CD4-positive, alpha-beta memory T cell (primary cell): ENCODE results near the gene PALM3. TPM values are rescaled to one million over a fixed set of nuclear protein-coding genes. Genes with fewer than 3 reads are reported as not detected.
A peak's percentile ranks its signal among the peaks of the same experiment; 100 is the strongest.

Experiments
- CTCF ChIA-PET: fragments of 350-600 bp; sonication (Branson Sonifier 250); formaldehyde crosslinking; loops from one replicate; lab custom pipeline; 2021; ENCODE audit warnings: inconsistent platforms; ENCODE audit not compliant: partially characterized antibody; lab: Charles Lee
- POLR2A ChIA-PET: fragments of 350-600 bp; sonication (Branson Sonifier 250); formaldehyde crosslinking; loops from one replicate; lab custom pipeline; 2021; ENCODE audit not compliant: partially characterized antibody; lab: Charles Lee
- DNase-seq, 5 donors: peaks; one replicate each; pipeline versions ENCODE4 v3.0.0 to v3.0.0-alpha.2; 2020 to 2022; ENCODE audit warnings: mixed read lengths in 1 of 5
- H3K27ac ChIP-seq: one replicate; pipeline ENCODE4 v1.7.0; 2013; ENCODE audit warnings: low read depth, low read length
- H3K27me3 ChIP-seq: 2 replicates; pipeline ENCODE4 v1.7.0; 2013; ENCODE audit warnings: mild to moderate bottlenecking, low read length, moderate library complexity; ENCODE audit not compliant: insufficient read depth
- H3K36me3 ChIP-seq: 2 replicates; pipeline ENCODE4 v1.7.0; 2013; ENCODE audit warnings: mild to moderate bottlenecking, low read length, moderate library complexity; ENCODE audit not compliant: insufficient read depth
- H3K4me1 ChIP-seq: 2 replicates; pipeline ENCODE4 v1.7.0; 2013; ENCODE audit warnings: mild to moderate bottlenecking, low read length, moderate library complexity; ENCODE audit not compliant: insufficient read depth
- H3K4me3 ChIP-seq, 2 donors: one replicate each; pipeline ENCODE4 v1.7.0; 2013; ENCODE audit warnings: low read length in 2 of 2, mild to moderate bottlenecking in 1 of 2
- H3K9me3 ChIP-seq, 2 donors: one replicate each; pipeline ENCODE4 v1.7.0; 2013; ENCODE audit warnings: low read length in 2 of 2, control low read depth in 1 of 2; ENCODE audit not compliant: control insufficient read depth in 1 of 2
- H3K27ac Mint-ChIP-seq, 7 donors: one replicate each; pipeline ENCODE4 v1.8.0; 2020 to 2021; ENCODE audit warnings: mixed read lengths in 7 of 7, mild to moderate bottlenecking in 6 of 7, inconsistent platforms in 3 of 7, moderate library complexity in 3 of 7
- H3K27me3 Mint-ChIP-seq, 2 donors: one replicate each; pipeline ENCODE4 v1.8.0; 2020 to 2021; ENCODE audit warnings: mixed read lengths in 2 of 2
- H3K36me3 Mint-ChIP-seq, 2 donors: one replicate each; pipeline ENCODE4 v1.8.0; 2020 to 2021; ENCODE audit warnings: mixed read lengths in 2 of 2, inconsistent platforms in 1 of 2, mild to moderate bottlenecking in 1 of 2
- H3K4me1 Mint-ChIP-seq, 4 donors: one replicate each; pipeline ENCODE4 v1.8.0; 2020 to 2021; ENCODE audit warnings: mixed read lengths in 4 of 4, mild to moderate bottlenecking in 1 of 4
- H3K4me3 Mint-ChIP-seq, 8 donors: one replicate each; pipeline ENCODE4 v1.8.0; 2020 to 2021; ENCODE audit warnings: mixed read lengths in 8 of 8, mild to moderate bottlenecking in 7 of 8, moderate library complexity in 6 of 8, inconsistent platforms in 3 of 8
- H3K9me3 Mint-ChIP-seq, 8 donors: one replicate each; pipeline ENCODE4 v1.8.0; 2020 to 2021; ENCODE audit warnings: mixed read lengths in 8 of 8, mild to moderate bottlenecking in 5 of 8, inconsistent platforms in 3 of 8, moderate library complexity in 1 of 8
- intact Hi-C: fragments of 100-400 bp; cut with micrococcal nuclease; formaldehyde crosslinking; loops from one replicate; pipeline ENCODE4 v1.15.1; 2023
- polyA plus RNA-seq, 2 donors: library from polyadenylated mRNA; unstranded; fragments of 300-500 nt; fragmentation: Illumina TruSeq; gene quantifications; one replicate each; pipeline ENCODE4 v1.2.3, GENCODE V29; 2021
- total RNA-seq, 2 experiments: library from RNA; stranded (reverse); gene quantifications; one replicate each; pipeline ENCODE4 v1.2.3, GENCODE V29; 2021

The PALM3 gene
- total and polyA plus RNA-seq, 4 experiments from 2014 or later: not detected

DNA sequence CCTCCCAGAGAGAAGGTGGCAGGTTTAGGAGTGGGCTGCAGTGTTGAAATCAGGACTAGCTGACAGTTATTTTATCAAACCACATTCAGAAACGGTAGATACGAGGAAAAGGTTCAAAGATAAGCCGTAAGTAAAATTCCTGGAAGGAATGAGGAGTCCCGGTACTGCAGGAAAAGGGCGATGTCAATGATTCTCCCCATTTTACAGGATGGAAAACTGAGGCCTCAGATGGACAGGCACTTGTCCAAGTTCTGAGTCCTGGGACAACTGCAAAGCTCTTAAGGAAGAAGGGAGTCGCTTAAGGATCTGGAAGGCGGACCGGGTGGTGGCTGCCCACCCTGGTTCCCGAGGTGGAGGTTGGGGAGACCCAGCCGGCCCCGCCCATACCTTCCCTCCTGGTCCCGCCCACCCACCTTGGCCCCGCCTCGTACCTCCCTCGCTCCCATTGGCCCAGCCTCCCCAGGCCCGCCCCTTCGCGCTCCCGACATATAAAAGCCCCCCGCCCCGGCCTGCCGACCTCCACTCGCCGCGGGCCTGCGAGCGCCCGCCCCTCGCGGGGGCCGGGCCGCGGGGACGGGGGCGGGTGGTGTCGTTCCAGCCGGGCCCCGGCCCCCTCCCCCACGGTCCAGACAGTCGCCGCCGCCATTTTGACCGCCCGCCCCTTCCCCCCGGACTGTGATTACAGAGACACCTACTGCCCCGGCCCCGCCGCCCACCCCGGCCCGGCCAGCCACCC is 56.4 kb downstream of the PALM3 start:
- H3K27me3 Mint-ChIP-seq: peaks cover 0 to 2% of the 10 kb centered on the region in 2 donors

DNA sequence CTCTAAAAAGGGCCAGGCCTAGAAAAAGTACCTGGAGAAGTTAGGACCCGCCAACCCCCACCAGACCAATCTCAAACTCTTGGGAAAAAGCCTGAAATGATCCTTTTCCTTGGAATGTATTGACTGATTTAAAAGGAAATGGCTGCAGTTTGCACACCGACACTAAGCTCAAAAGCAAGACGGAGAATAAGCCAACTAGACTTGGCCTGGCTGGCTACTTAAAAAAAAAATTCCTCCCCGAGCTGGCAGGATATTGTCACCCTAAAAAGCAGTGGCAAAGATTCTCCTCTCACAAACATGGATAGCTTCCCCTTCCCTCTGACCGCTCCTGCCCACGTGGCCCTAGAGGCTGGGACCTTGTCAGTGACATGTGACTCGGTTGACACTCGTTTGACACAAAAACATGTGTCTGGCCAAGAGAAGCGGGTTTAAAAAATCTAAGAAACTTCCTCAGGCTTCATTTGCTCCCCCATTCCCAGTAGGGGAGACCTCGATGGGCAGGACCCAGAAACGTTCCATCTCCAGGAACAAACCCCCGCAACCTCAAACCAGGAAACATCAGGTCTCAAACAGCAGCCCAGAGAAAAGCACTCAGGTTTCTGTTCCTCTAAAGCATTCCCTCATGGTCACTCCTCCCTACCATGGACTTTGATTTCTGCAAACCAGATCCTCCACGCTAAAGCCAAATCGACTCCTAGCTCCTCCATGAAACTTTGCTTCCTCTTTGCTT is 57.1 kb downstream of the PALM3 start:
- Histone ChIP-seq H3K27me3 (no peaks in the 10 kb centered on the region), H3K4me3 (peak overlapping the region; percentile 33 to 82), H3K4me1 (peaks cover 62% of the 10 kb centered on the region), H3K36me3 (no peaks in the 10 kb centered on the region), H3K9me3 (no peaks in the 10 kb centered on the region), H3K27ac (peak overlapping the region; percentile 99)
- intact Hi-C loops: no loop called here
- DNase-seq: peak in 1 of 5 donors; percentile 11
- Mint-ChIP-seq H3K9me3 (peaks cover 0 to 2% (median 0%) of the 10 kb centered on the region in 8 donors), H3K4me1 (peaks cover 36 to 67% (median 50%) of the 10 kb centered on the region in 4 donors), H3K27me3 (peaks cover 0 to 2% of the 10 kb centered on the region in 2 donors), H3K4me3 (peak overlapping the region; percentile 49 to 87 (median 76)), H3K36me3 (peaks cover 3 to 9% of the 10 kb centered on the region in 2 donors), H3K27ac (peak overlapping the region; percentile 94 to 100 (median 97))
- ChIA-PET CTCF (interaction anchor here (1.2 to 6.0 kb wide), 7 partner anchors 12 to 52 kb away, joined by 3 to 43 read pairs (median 4); partner anchors contain the start of gene IL27RA), POLR2A (interaction anchor here (0.7 to 8.0 kb wide), 14 partner anchors 9 to 123 kb away, joined by 3 to 225 read pairs (median 5); partner anchors contain the start of genes DCAF15, IL27RA and RLN3)

More for the DNA sequence above, 56.4 kb downstream of the PALM3 start:
- H3K4me1 Mint-ChIP-seq: peaks cover 32 to 59% (median 45%) of the 10 kb centered on the region in 4 donors
- POLR2A ChIA-PET: interaction anchor here (0.5 to 8.0 kb wide), 43 partner anchors 10 to 1516 kb away, joined by 3 to 225 read pairs (median 5); partner anchors contain the start of genes ADGRE5, ASF1B, DCAF15 and IL27RA
- H3K4me3 Mint-ChIP-seq: peak overlapping the region; percentile 77 to 97 (median 94)
- peak overlapping the region; percentile 97 to 100 (median 100) for H3K27ac Mint-ChIP-seq
- peaks cover 3 to 9% of the 10 kb centered on the region in 2 donors for H3K36me3 Mint-ChIP-seq
- Histone ChIP-seq H3K27me3 (no peaks in the 10 kb centered on the region), H3K36me3 (no peaks in the 10 kb centered on the region), H3K4me3 (peak overlapping the region; percentile 33 to 82), H3K27ac (peak overlapping the region; percentile 99), H3K4me1 (peaks cover 54% of the 10 kb centered on the region), H3K9me3 (no peaks in the 10 kb centered on the region)
- CTCF ChIA-PET: interaction anchor here (1.0 to 6.0 kb wide), 8 partner anchors 12 to 52 kb away, joined by 3 to 43 read pairs (median 4); partner anchors contain the start of gene IL27RA
- intact Hi-C loops: loop anchor here (1.0 to 2.0 kb wide), 8 partner anchors 19 to 853 kb away; partner anchors contain the start of genes BRME1, CC2D1A and DCAF15
- peak; percentile 90 to 93 (median 91) for DNase-seq
- peaks cover 0 to 2% (median 0%) of the 10 kb centered on the region in 8 donors for H3K9me3 Mint-ChIP-seq

Other genes starting within 250 kb of the PALM3 start
- gene NANOS3, start 184.9 kb downstream of the PALM3 start, total RNA-seq: not detected
- gene NANOS3, start 184.9 kb downstream of the PALM3 start, polyA plus RNA-seq: not detected
- 1 to 10 TPM; 3.1 to 3.8 TPM for gene BRME1, start 156.0 kb downstream of the PALM3 start, total RNA-seq
- under 1 TPM; 0.35 to 0.41 TPM for gene BRME1, start 156.0 kb downstream of the PALM3 start, polyA plus RNA-seq
- gene CC2D1A, start 155.9 kb downstream of the PALM3 start, total RNA-seq: 10 to 100 TPM; 32.9 to 37.1 TPM
- 10 to 100 TPM in 1 of 2 donors, 1 to 10 TPM in 1; 3.8 to 13.9 TPM for gene CC2D1A, start 155.9 kb downstream of the PALM3 start, polyA plus RNA-seq
- gene PODNL1, start 123.7 kb downstream of the PALM3 start, total RNA-seq: not detected
- not detected for gene PODNL1, start 123.7 kb downstream of the PALM3 start, polyA plus RNA-seq
- gene DCAF15, start 109.6 kb downstream of the PALM3 start, total RNA-seq: 10 to 100 TPM; 92.9 to 96.7 TPM
- 1 to 10 TPM; 4.9 to 7.2 TPM for gene DCAF15, start 109.6 kb downstream of the PALM3 start, polyA plus RNA-seq
- 10 to 100 TPM; 17.4 to 17.8 TPM for gene RFX1, start 55.8 kb downstream of the PALM3 start, total RNA-seq
- gene RFX1, start 55.8 kb downstream of the PALM3 start, polyA plus RNA-seq: 1 to 10 TPM in 1 of 2 donors, not detected in 1; 2.5 TPM
- gene RLN3, start 33.9 kb downstream of the PALM3 start, total RNA-seq: not detected
- under 1 TPM in 1 of 2 donors, not detected in 1; 0.41 TPM for gene RLN3, start 33.9 kb downstream of the PALM3 start, polyA plus RNA-seq
- gene IL27RA, start 30.3 kb downstream of the PALM3 start, total RNA-seq: 10 to 100 TPM; 74.3 to 76.2 TPM
- gene IL27RA, start 30.3 kb downstream of the PALM3 start, polyA plus RNA-seq: 100 to 1,000 TPM; 101 to 104 TPM
- 1 to 10 TPM; 1.3 to 1.6 TPM for gene MISP3, start 10.7 kb upstream of the PALM3 start, total RNA-seq
- gene MISP3, start 10.7 kb upstream of the PALM3 start, polyA plus RNA-seq: 1 to 10 TPM in 1 of 2 donors, under 1 TPM in 1; 0.68 to 1.1 TPM
- gene C19orf67, start 23.7 kb upstream of the PALM3 start, total RNA-seq: under 1 TPM in 1 of 2 experiments, not detected in 1; 0.55 TPM
- gene C19orf67, start 23.7 kb upstream of the PALM3 start, polyA plus RNA-seq: not detected
- gene SAMD1, start 28.7 kb upstream of the PALM3 start, total RNA-seq: 10 to 100 TPM; 36.7 to 43.3 TPM
- 1 to 10 TPM in 1 of 2 donors, under 1 TPM in 1; 0.16 to 2.4 TPM for gene SAMD1, start 28.7 kb upstream of the PALM3 start, polyA plus RNA-seq
- 10 to 100 TPM; 48.9 to 51.7 TPM for gene PRKACA, start 55.7 kb upstream of the PALM3 start, total RNA-seq
- gene PRKACA, start 55.7 kb upstream of the PALM3 start, polyA plus RNA-seq: 1 to 10 TPM in 1 of 2 donors, under 1 TPM in 1; 0.42 to 2.2 TPM
- gene ASF1B, start 74.5 kb upstream of the PALM3 start, total RNA-seq: 1 to 10 TPM; 2.3 to 3.0 TPM
- gene ASF1B, start 74.5 kb upstream of the PALM3 start, polyA plus RNA-seq: 1 to 10 TPM; 1.8 to 3.0 TPM
- gene ADGRL1, start 144.1 kb upstream of the PALM3 start, total RNA-seq: 10 to 100 TPM; 19.3 to 22.0 TPM
- 1 to 10 TPM in 1 of 2 donors, under 1 TPM in 1; 0.55 to 1.3 TPM for gene ADGRL1, start 144.1 kb upstream of the PALM3 start, polyA plus RNA-seq